Measurements from ENCODE around the gene CFAP77. TPM values are rescaled to one million over a fixed set of nuclear protein-coding genes. Genes with fewer than 3 reads are reported as not detected.

CFAP77 gene
- total RNA-seq, 2 experiments from 2014 or later, result not detected

DNA sequence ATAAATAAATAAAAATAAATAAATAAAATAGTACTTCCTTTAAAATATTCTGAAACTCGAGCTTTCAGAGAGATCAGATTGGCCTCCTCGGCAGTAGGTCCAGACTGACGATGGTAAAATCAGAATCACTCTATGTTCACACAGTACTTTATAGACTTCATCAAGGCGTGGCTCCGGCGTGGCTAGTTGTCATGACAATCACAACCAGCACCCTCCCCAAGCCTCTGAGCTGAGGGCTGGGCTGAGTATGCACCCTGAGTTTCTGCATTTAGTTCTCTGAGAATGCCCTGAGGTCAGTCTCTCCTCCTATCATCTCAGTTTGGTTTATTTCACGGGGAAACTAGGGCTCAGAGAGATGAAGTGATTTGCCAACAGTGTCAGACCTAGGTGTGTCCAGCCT is 129.1 kb downstream of the CFAP77 start:
- H3K27me3 Mint-ChIP-seq, result peaks cover 2% of the 10 kb centered on the region
- CTCF ChIA-PET, result interaction anchor here (1.5 kb wide), 1 partner anchor 32 kb away, joined by 3 read pairs; no protein-coding TSS in a partner anchor
- no peak overlapping the region for H3K4me3 Mint-ChIP-seq
- no peaks in the 10 kb centered on the region for H3K36me3 Mint-ChIP-seq
- DNase-seq, result no peak
- no peak overlapping the region for H3K27ac Mint-ChIP-seq
- no peaks in the 10 kb centered on the region for H3K4me1 Mint-ChIP-seq (ENCODE audit: low read depth)
- POLR2A ChIA-PET, result interaction anchor here (1.0 kb wide), 1 partner anchor 8 kb away, joined by 3 read pairs; no protein-coding TSS in a partner anchor
- H3K9me3 Mint-ChIP-seq, result peaks cover 3% of the 10 kb centered on the region
- intact Hi-C loops (cut with micrococcal nuclease), result no loop called here

DNA sequence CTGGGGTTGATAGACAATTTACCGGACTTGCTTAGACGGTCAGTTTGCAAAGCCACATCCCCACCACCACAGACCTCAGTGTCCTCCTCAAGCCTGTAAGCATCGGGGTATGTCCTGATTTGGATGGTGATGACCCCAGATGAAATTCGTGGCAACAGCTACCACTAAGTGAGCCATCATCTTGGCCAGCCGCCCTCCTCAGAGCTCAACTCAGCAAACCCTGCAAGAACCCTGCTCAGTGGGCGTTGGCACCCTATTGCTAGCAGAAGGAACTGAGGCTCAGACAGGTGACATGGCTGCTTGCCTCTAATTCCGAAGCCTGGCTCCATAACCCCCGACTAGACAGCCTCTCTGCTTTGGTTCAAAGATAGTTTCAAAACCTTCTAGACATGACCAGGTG is 131.0 kb downstream of the CFAP77 start:
- ChIA-PET POLR2A (no interaction called here), CTCF (no interaction called here)
- no peak overlapping the region for H3K4me3 Mint-ChIP-seq
- H3K27me3 Mint-ChIP-seq, result peaks cover 6% of the 10 kb centered on the region
- H3K9me3 Mint-ChIP-seq, result peaks cover 3% of the 10 kb centered on the region
- no peak overlapping the region for H3K27ac Mint-ChIP-seq
- intact Hi-C loops (cut with micrococcal nuclease), result no loop called here
- H3K4me1 Mint-ChIP-seq (ENCODE audit: low read depth), result no peaks in the 10 kb centered on the region
- no peaks in the 10 kb centered on the region for H3K36me3 Mint-ChIP-seq
- DNase-seq, result no peak

GRCh38 chr9:132541870-132542830 is 132.1 kb downstream of the CFAP77 start:
- no peak overlapping the region for H3K4me3 Mint-ChIP-seq
- no peaks in the 10 kb centered on the region for H3K9me3 Mint-ChIP-seq
- no peaks in the 10 kb centered on the region for H3K4me1 Mint-ChIP-seq (ENCODE audit: low read depth)
- no peak for DNase-seq
- H3K27me3 Mint-ChIP-seq, result peaks cover 9% of the 10 kb centered on the region
- intact Hi-C loops (cut with micrococcal nuclease), result no loop called here
- H3K27ac Mint-ChIP-seq, result no peak overlapping the region
- ChIA-PET CTCF (no interaction called here), POLR2A (no interaction called here)
- no peaks in the 10 kb centered on the region for H3K36me3 Mint-ChIP-seq

GRCh38 chr9:132543251-132543650 is 133.2 kb downstream of the CFAP77 start:
- intact Hi-C loops (cut with micrococcal nuclease), result no loop called here

GRCh38 chr9:132543960-132544359 is 133.9 kb downstream of the CFAP77 start:
- H3K27ac Mint-ChIP-seq, result no peak overlapping the region
- POLR2A ChIA-PET, result no interaction called here
- H3K9me3 Mint-ChIP-seq, result no peaks in the 10 kb centered on the region
- no peak for DNase-seq
- H3K4me3 Mint-ChIP-seq, result no peak overlapping the region
- H3K27me3 Mint-ChIP-seq, result peaks cover 12% of the 10 kb centered on the region
- no peaks in the 10 kb centered on the region for H3K36me3 Mint-ChIP-seq
- no peaks in the 10 kb centered on the region for H3K4me1 Mint-ChIP-seq (ENCODE audit: low read depth)
- intact Hi-C loops (cut with micrococcal nuclease), result no loop called here
- CTCF ChIA-PET, result no interaction called here

More at GRCh38 chr9:132543251-132543650, 133.2 kb downstream of the CFAP77 start:
- POLR2A ChIA-PET, result no interaction called here
- H3K9me3 Mint-ChIP-seq, result no peaks in the 10 kb centered on the region
- no peak overlapping the region for H3K4me3 Mint-ChIP-seq
- no peaks in the 10 kb centered on the region for H3K36me3 Mint-ChIP-seq
- no peaks in the 10 kb centered on the region for H3K4me1 Mint-ChIP-seq (ENCODE audit: low read depth)
- peaks cover 12% of the 10 kb centered on the region for H3K27me3 Mint-ChIP-seq
- no peak for DNase-seq
- H3K27ac Mint-ChIP-seq, result no peak overlapping the region
- CTCF ChIA-PET, result no interaction called here

DNA sequence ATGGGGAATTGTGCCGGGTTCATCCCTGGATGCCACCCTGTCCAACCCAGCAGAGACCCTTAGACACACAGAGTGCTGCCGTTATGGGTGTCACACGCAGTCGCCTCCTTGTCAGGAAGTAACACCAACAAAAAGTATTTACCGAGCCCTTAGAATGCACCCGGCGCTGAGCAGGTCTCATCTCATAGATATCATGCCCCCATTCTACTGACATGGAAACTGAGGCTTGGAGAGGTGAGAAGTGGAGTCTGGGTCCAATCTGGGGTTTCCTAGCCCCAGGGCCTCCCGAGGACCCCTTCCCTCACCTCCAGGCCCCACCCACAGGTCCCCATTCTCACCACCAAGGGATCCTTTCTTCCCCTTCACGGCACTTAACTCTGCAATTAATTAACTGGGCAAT is 135.6 kb downstream of the CFAP77 start:
- Mint-ChIP-seq H3K9me3 (no peaks in the 10 kb centered on the region), H3K36me3 (no peaks in the 10 kb centered on the region), H3K4me1 (ENCODE audit: low read depth) (no peaks in the 10 kb centered on the region), H3K27me3 (peaks cover 12% of the 10 kb centered on the region), H3K27ac (no peak overlapping the region), H3K4me3 (no peak overlapping the region)
- DNase-seq, result no peak
- ChIA-PET POLR2A (no interaction called here), CTCF (no interaction called here)
- intact Hi-C loops (cut with micrococcal nuclease), result no loop called here

DNA sequence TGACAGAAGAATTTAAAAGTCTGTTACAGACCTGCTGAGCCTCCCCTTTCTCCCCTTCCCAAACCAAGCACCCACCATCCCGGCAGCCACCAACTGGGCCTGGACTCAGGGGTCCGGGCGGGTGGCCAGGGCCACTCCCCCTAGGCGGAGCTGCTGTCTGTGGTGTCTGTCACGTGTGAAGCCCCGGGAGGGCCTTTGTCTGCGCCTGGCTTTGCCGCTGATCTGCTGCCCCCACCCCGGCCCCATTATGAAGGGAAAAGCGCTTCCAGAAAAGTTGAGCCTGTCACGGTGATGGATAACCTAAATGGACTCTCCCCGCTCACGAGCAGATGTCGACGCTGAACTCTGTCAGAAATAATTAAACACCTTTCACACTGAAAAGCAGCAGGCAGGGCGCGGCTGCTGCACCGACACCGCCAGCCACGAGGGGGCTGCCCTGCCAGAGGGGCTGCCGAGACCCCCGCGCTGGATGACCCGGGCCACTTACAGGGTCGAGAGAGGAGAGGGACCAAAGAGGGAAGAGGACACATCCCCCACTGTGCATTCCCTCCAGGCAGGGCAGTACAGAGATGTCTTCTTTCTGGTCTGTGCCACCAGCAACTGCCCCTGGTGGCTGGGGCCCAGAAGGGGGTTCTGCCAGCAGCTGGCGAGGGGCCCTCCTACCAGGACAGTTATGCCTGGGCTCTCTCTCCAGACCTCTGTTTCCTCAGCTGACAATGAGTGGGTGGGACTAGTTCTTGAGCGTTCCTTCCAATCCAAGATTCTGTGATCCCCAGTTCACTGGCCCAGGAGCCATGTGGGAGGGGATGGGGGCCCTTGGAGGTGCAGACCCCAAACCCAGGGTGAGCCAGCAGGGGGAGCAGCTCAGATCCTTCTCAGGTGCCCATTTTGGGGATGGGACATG is 136.4 kb downstream of the CFAP77 start:
- ChIA-PET POLR2A (no interaction called here), CTCF (no interaction called here)
- intact Hi-C loops (cut with micrococcal nuclease), result no loop called here
- Mint-ChIP-seq H3K4me3 (no peak overlapping the region), H3K4me1 (ENCODE audit: low read depth) (no peaks in the 10 kb centered on the region), H3K9me3 (no peaks in the 10 kb centered on the region), H3K36me3 (no peaks in the 10 kb centered on the region), H3K27me3 (peaks cover 12% of the 10 kb centered on the region), H3K27ac (no peak overlapping the region)
- no peak for DNase-seq

DNA sequence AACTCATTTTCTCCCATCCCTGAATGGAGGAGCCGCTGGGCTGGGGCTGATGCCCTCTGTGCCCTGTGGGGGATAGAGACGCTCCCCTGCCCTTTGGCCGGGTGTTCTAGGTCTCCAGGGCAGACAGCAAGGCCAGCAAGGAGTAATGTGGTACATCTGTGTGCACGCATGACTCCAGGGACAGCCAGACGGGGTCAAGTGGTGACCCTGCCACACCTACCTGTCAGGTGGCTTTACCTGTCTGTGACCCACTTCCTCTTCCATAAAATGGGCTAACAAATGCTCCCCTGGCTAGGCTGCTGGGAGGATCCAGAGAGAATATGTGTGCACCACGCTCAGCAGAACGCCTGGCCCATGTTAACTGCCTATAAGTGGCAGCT is 137.0 kb downstream of the CFAP77 start:
- ChIA-PET POLR2A (no interaction called here), CTCF (no interaction called here)
- H3K4me1 Mint-ChIP-seq (ENCODE audit: low read depth), result no peaks in the 10 kb centered on the region
- DNase-seq, result no peak
- H3K9me3 Mint-ChIP-seq, result no peaks in the 10 kb centered on the region
- intact Hi-C loops (cut with micrococcal nuclease), result no loop called here
- no peaks in the 10 kb centered on the region for H3K36me3 Mint-ChIP-seq
- peaks cover 12% of the 10 kb centered on the region for H3K27me3 Mint-ChIP-seq
- no peak overlapping the region for H3K4me3 Mint-ChIP-seq
- no peak overlapping the region for H3K27ac Mint-ChIP-seq

GRCh38 chr9:132547436-132547835 is 137.4 kb downstream of the CFAP77 start:
- DNase-seq, result no peak
- H3K4me1 Mint-ChIP-seq (ENCODE audit: low read depth), result no peaks in the 10 kb centered on the region
- peaks cover 12% of the 10 kb centered on the region for H3K27me3 Mint-ChIP-seq
- ChIA-PET POLR2A (no interaction called here), CTCF (no interaction called here)
- H3K9me3 Mint-ChIP-seq, result no peaks in the 10 kb centered on the region
- intact Hi-C loops (cut with micrococcal nuclease), result no loop called here
- H3K4me3 Mint-ChIP-seq, result no peak overlapping the region
- no peak overlapping the region for H3K27ac Mint-ChIP-seq
- no peaks in the 10 kb centered on the region for H3K36me3 Mint-ChIP-seq

DNA sequence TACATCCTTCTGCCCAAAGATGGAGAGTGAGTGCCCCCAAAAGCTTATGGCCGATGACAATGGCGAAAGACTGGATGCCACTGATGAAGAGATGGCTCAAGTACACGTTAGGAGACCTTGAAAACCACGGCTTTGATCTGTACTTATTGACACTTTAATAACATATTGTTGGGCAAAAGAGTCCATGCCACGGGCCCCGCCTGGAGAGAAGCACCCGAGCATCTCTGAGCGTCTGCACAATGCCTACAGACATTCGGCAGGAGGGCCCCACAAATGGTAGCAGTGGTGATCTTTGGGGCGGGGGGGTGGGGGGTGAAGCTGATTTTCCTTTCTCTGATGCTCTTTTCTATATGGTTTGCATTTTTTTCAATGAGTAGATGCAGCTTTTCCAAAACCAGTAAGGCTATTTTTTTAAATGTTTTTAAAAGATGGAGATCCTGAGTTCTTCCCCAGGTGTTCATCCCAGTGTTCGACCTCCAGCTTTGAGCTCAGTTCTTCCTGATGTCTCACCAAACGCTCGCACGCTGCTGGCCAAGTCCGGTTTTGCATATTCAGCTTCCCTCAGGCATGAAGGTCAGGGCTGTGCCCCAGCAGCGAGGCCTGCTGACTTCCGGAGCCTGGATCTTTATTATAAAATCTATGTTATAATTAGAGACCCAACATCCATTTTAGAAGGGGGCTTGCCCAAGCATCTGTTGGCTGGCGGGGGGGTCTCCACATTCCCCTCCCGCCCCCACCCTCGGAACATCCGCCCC is 138.1 kb downstream of the CFAP77 start:
- Mint-ChIP-seq H3K4me3 (no peak overlapping the region), H3K27ac (no peak overlapping the region), H3K36me3 (no peaks in the 10 kb centered on the region), H3K4me1 (ENCODE audit: low read depth) (no peaks in the 10 kb centered on the region), H3K9me3 (no peaks in the 10 kb centered on the region), H3K27me3 (peaks cover 12% of the 10 kb centered on the region)
- DNase-seq, result no peak
- CTCF ChIA-PET, result no interaction called here
- POLR2A ChIA-PET, result no interaction called here
- intact Hi-C loops (cut with micrococcal nuclease), result no loop called here

DNA sequence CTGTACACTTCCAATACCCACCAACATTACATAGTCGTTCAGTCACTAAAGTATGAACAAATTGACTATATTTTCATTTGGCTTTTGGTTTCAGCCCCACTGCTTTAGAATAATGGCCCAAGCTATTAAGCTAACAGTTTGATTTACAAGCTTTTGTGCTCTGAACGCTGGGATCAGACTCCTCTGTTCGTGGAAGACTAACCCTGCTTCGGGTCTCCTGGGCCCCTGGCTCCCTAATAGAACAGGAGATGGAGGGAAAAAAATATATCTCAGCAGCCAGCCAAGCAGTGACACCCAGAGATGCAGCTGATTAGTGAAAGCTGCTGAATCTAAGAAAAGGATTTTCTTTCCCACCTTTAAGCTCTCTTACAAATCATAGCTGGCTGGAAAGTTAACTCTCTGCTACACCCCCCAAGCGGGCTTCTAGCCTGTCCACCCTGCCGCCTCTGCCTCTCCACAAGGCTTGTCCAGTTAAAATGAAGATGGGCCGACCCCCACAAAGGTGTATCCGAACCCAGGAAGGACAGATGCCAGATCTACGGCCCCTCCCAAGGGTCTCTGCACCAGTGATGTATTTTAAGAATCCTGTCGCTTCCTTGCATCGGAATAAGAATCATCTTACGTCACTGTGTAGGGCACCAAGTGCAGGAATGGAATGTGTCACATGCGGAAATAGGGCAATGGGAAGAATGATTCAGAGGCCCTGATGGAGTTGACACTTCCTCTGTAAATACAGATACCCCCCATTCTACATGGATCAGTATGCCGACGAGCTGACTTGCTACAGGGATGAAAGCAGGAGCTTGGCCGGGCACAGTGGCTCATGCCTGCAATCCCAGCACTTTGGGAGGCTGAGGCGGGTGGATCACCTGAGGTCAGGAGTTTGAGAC is 139.0 kb downstream of the CFAP77 start:
- H3K27me3 Mint-ChIP-seq, result peaks cover 10% of the 10 kb centered on the region
- CTCF ChIA-PET, result no interaction called here
- intact Hi-C loops (cut with micrococcal nuclease), result no loop called here
- H3K4me1 Mint-ChIP-seq (ENCODE audit: low read depth), result no peaks in the 10 kb centered on the region
- H3K27ac Mint-ChIP-seq, result no peak overlapping the region
- POLR2A ChIA-PET, result no interaction called here
- H3K4me3 Mint-ChIP-seq, result no peak overlapping the region
- H3K36me3 Mint-ChIP-seq, result no peaks in the 10 kb centered on the region
- H3K9me3 Mint-ChIP-seq, result no peaks in the 10 kb centered on the region
- DNase-seq, result no peak

Measured in activated CD4-positive, alpha-beta memory T cell treated with anti-CD3 and anti-CD28 coated beads for 36 hours (primary cell).